Lung microvascular endothelial cell (primary cell): ENCODE results near the gene IGF1R. TPM values are rescaled to one million over a fixed set of nuclear protein-coding genes. Genes with fewer than 3 reads are reported as not detected.

ENCODE experiments used
- DNase-seq, 2 donors: peaks; one replicate each; pipeline versions ENCODE4 v3.0.0 to v3.0.0-alpha.2; 2010; ENCODE audit warnings: low read depth in 2 of 2
- total RNA-seq: library from RNA; depleted of rRNA; stranded (reverse); fragments of >200 nt; gene quantifications from 2 replicates; pipeline ENCODE4 v1.2.1, GENCODE V29; 2014

Gene IGF1R
- total RNA-seq, 1 donor from 2014 or later = 20.4 TPM

DNA sequence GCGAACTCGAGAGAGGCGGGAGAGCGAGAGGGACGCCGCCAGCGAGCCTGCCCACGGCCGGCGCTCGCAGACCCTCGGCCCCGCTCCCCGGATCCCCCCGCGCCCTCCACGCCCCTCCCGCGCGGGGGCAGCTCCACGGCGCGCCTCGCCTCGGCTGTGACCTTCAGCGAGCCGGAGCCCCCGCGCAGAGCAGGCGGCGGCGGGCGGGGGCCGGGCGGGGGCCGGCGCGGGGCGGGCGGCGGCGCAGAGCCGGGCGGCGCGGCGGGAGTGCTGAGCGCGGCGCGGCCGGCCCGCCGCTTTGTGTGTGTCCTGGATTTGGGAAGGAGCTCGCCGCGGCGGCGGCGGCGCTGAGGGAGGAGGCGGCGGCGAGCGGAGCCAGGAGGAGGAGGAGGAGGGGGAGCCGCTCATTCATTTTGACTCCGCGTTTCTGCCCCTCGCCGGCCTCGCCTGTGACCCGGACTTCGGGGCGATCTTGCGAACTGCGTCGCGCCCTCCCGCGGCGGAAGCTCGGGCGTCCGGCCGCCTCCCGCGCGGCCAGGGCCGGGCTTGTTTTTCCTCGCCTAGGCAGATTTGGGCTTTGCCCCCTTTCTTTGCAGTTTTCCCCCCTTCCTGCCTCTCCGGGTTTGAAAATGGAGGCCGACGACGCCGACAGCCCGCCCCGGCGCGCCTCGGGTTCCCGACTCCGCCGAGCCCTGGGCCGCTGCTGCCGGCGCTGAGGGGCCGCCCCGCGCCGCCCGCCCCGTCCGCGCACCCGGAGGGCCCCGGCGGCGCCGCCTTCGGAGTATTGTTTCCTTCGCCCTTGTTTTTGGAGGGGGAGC is 524 bp downstream of the IGF1R start:
- peak; percentile 45 to 53 for DNase-seq

- peak; percentile 44 to 47 for DNase-seq
These were observed 1.4 kb downstream of the IGF1R start for GRCh38 chr15:98649472-98650416.

DNA sequence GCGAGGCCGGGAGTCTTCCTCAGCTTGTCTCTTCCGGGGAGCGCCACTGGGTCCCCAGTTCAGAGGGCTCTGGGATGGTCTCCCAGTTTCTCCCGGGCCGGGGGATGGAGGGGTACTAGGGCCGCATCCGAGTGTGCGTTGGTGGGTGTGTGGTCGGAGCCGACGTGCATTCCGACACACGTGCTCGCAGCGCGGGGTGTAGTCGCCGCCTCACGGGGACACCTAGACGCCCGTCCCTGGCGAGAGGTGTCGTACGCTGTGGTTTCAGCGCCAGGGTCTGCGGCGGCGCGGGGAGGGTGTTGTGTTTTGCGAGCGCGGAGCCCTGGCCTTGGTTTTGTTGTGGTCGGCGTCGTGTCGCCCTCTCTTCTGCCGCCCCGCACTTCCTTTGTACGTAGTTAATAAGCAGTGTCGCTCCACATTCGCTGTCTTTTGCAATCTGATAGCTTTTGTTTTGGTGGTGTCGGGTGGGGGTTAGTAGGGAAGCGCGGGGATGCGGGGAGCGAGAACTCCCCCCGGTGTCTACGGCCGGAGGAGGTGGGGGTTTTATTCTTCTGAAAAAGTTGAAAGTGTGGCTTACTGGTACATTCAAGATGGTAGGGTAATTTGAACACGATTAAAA is 2.2 kb downstream of the IGF1R start:
- DNase-seq = peak; percentile 55 to 58

DNA sequence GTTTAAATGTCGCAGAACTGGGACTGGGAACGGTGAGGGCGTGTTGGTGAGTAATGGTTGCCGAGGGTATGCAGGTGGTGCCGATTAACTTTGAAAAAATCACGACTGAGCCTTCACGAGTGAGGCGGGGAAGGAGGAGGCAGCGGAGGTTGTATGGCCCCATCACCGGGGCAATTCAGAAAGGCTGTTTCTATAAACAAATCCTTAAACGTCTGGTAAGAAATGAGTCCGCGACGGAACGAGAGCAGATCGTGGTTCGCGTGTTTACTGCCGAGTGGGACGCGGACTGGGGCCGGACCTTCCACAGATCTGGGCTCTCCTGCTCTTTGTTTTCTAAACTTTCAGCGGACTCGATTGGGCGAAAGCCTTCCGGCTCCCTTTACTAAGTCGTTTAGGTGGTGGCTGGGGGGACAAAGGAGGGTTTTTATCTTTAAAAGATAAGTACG is 2.7 kb downstream of the IGF1R start:
- DNase-seq = peak; percentile 20 to 39

- DNase-seq = peak in 1 of 2 donors; percentile 24
These were observed 3.4 kb downstream of the IGF1R start for GRCh38 chr15:98651581-98652220.

DNA sequence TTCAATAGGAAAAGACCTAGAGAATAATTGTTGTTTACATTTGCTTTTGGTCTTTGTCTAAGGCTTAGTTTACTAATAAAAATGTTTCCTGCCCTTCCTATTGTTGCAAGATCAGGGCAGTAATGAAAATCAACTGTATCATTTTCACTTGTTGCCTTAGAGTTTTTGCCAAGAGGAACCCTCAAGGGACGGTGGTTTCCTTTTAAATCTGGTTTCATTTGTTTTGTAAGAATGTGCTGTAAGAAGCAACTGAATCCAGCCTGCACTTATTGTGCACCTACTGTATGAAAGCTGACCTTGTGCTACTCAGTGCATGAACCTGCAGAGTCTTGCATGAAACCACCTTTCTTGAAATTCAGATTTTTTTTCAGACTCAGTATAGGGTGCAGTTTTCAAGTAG is 5.3 kb downstream of the IGF1R start:
- DNase-seq = no peak

DNA sequence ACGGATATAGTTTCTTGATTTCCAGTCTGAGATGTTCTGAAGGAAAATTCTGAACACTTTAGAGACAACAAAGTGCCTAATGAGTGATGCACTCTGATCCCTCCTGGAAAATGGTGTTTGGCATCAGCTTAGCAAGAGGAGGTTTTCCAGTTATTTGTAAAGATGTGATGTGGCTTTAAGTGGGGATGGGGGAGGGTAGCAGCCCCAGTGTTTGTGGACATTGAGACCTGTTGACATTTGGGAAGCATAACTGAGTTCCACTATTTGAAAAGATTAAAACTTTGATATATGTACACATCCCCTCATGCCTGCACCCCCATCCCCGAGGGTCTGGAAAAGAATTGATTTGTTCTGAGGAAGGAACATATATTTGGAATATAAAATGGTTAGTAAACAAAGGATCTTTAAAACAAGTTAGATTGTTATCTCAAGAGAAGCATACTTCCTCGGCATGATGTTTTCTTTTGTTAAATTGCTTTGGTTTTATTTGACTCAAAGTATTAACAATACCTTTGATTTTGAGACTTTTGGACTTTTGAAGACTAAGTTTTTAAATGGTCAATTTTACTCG is 6.5 kb downstream of the IGF1R start:
- no peak for DNase-seq

DNA sequence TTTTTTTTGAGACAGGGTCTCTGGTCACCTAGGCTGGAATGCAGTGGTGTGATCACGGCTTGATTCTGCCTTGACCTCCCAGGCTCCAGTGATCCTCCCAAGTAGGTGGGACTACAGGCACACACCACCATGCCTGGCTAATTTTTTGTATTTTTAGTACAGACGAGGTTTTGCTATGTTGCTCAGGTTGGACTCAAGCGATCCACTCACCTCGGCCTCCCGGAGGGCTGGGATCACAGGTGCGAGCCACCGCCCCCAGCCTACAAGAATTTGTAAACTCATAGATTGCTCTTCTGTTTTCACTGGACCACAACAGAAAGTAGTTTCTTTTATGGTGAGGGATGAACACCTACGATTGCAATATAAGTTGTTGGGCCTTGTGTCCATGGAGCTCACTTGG is 7.4 kb downstream of the IGF1R start:
- no peak for DNase-seq

DNA sequence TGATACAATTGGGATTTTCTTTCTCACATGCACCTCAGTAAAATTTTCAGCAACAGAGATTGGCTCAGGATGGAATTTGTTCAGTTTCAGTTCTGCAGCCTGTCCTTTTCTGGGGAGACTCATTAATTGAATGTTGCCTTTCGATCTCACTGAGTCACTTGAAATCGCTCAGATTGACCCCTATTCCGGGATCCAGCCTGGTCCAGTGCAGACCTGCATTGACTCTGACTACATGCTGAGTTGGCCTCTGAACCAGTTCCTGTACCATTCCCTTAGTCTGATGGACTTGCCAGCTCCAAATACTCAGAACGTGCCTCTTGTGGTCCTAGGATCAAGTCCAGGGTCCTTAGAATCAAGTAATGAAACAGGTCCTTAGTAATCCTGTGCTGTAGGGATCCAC is 9.4 kb downstream of the IGF1R start:
- DNase-seq = peak in 1 of 2 donors; percentile 49

DNA sequence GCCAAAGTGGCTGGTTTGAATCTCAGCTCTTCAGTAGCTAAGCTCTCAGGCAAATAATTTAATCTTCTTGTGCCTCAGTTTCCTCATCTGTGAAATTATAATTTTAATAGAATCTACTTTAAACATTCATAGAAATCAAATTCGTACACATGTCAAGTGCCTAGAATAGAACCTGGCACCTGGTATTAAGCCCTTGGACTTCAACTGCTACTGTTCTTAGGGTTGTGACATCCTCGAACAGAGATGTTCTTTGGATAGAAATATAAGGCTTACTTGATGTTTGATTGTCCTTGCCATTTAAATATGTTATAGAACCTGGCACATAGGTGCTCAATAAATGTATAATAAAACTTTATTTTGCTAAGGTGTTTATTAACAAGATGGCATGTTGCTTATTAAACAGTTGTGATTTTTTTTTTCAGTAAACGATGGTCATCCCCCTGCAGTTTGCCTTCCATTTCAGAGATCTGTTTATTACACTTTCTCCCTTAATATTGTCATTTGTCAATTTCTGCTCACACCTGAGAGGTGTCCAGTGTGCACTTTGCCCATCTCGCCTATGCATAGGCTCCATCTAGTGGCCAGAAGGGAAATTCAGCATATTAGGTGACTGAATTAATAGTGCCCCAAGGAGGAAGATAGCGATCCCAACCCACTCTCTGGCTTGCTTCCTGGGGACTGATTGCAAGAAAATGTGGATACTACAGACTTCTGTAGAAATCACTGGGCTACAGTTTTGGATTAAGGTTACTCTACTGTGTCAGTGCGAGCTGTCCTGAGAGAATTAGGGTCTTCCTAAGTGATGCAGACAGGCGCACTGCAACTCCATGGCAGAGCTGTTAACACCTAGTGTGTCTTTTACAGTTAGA is 10.7 kb downstream of the IGF1R start:
- DNase-seq = peak; percentile 48 to 63

- no peak for DNase-seq
These were observed 11.7 kb downstream of the IGF1R start for GRCh38 chr15:98660055-98660454.

- DNase-seq = no peak
These were observed 14.7 kb downstream of the IGF1R start for GRCh38 chr15:98663045-98663444.

- DNase-seq = no peak
These were observed 15.3 kb downstream of the IGF1R start for GRCh38 chr15:98663606-98664005.

GRCh38 chr15:98666441-98666840 is 18.1 kb downstream of the IGF1R start:
- DNase-seq = no peak

- no peak for DNase-seq
These were observed 18.5 kb downstream of the IGF1R start for GRCh38 chr15:98666841-98667240.

GRCh38 chr15:98667521-98668179 is 19.3 kb downstream of the IGF1R start:
- DNase-seq = no peak

DNA sequence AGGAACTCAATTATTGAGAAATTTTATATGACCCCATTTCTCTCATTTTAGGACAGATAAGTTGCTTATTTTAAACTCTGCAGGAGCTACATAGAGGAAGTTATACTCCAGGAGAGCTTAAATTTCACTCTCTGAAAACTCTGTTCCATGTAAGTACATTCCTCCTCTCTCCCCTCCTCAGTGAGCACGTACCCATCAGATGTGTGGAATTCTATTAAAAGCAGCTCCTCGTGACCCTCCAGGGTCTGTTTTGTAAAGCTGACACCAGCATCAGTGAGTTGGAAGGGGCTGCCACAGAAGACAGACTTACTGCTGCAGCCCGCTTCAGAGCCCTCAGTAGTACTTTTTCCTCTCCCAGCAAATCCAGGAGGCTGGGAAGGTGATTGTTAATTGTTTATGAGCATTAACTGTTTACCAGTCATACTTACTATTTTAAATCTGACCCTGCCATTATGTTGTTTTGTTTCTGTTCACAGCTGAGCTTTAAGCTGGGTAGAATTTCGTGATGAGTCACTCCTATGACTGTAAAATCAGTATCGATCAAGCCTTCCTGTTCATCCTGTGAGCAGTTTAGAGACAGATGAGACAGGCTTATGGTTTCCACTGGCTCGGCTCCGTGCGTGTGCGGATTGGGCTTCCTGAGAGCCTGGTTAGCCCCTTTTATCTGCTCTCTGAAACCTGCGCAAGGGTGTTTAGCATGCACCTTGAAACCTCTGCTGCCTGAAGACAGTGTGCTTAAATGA is 20.4 kb downstream of the IGF1R start:
- DNase-seq = peak; percentile 35 to 71

GRCh38 chr15:98669638-98670037 is 21.3 kb downstream of the IGF1R start:
- DNase-seq = no peak
